ENCODE results near the gene BCL7C. TPM values are rescaled to one million over a fixed set of nuclear protein-coding genes. Genes with fewer than 3 reads are reported as not detected.
A peak's percentile ranks its signal among the peaks of the same experiment; 100 is the strongest.

BCL7C gene
- total and polyA plus RNA-seq, 2 of the 13 experiments (the other 11 are each of a cell fraction or from before 2014, with no cell fraction given), result 17.7 to 33.8 TPM

- TF ChIP-seq PHF20 (CRISPR knock-in tag; IDR thresholded peaks at IDR 0.05) (0 out of 2 replicates have a peak, but pooled peaks have one; percentile 38), TAF1 (CRISPR knock-in tag; IDR thresholded peaks at IDR 0.05) (no peak; the same call in 1 of the 2 replicates), SOX5 (CRISPR knock-in tag; IDR thresholded peaks at IDR 0.05; ENCODE audit: borderline replicate concordance) (no peak), NR2F6 (IDR thresholded peaks at IDR 0.05) (no peak), NR2F6 (CRISPR knock-in tag; IDR thresholded peaks at IDR 0.05) (no peak), ARNTL (CRISPR knock-in tag; IDR thresholded peaks at IDR 0.05) (no peak), TEAD3 (CRISPR knock-in tag; optimal IDR thresholded peaks at IDR 0.05; ENCODE audit: borderline replicate concordance) (no peak), GATAD1 (CRISPR knock-in tag; IDR thresholded peaks at IDR 0.05) (no peak), MIER3 (CRISPR knock-in tag; IDR thresholded peaks at IDR 0.05; ENCODE audit: borderline replicate concordance) (no peak), ZNF337 (CRISPR knock-in tag; IDR thresholded peaks at IDR 0.05; ENCODE audit: borderline replicate concordance, low read depth) (no peak), GTF2F1 (IDR thresholded peaks at IDR 0.05; ENCODE audit: low read length) (no peak), ZNF543 (CRISPR knock-in tag; IDR thresholded peaks at IDR 0.05) (no peak), ZNF280D (CRISPR knock-in tag; IDR thresholded peaks at IDR 0.05) (0 out of 2 replicates have a peak, but pooled peaks have one; percentile 21), ZKSCAN8 (CRISPR knock-in tag; IDR thresholded peaks at IDR 0.05; ENCODE audit: borderline replicate concordance) (no peak), RAD21 (CRISPR knock-in tag; IDR thresholded peaks at IDR 0.05) (peak; percentile 95), ETV6 (CRISPR knock-in tag; conservative IDR thresholded peaks at IDR 0.05) (no peak; the same call in 1 of the 2 replicates), CBX1 (IDR thresholded peaks at IDR 0.05; ENCODE audit: low read depth) (no peak), NR2F2 (IDR thresholded peaks at IDR 0.05; ENCODE audit: borderline replicate concordance, low read depth) (no peak), ZNF777 (CRISPR knock-in tag; IDR thresholded peaks at IDR 0.05) (no peak; the same call in 1 of the 2 replicates), SP2 (CRISPR knock-in tag; IDR thresholded peaks at IDR 0.05) (no peak), PPARG (CRISPR knock-in tag; conservative IDR thresholded peaks at IDR 0.05) (no peak), ZNF513 (CRISPR knock-in tag; conservative IDR thresholded peaks at IDR 0.05) (no peak), RBFOX2 (IDR thresholded peaks at IDR 0.05; ENCODE audit: low read depth, low read length) (peak; percentile 90), PRDM10 (CRISPR knock-in tag; IDR thresholded peaks at IDR 0.05; ENCODE audit: low read depth) (no peak)
Measured at GRCh38 chr16:30902029-30902972, 8.4 kb upstream of the BCL7C start (continued).

Data from HepG2 (cell line).